Measurements from ENCODE around the gene TRAK2.

DNA sequence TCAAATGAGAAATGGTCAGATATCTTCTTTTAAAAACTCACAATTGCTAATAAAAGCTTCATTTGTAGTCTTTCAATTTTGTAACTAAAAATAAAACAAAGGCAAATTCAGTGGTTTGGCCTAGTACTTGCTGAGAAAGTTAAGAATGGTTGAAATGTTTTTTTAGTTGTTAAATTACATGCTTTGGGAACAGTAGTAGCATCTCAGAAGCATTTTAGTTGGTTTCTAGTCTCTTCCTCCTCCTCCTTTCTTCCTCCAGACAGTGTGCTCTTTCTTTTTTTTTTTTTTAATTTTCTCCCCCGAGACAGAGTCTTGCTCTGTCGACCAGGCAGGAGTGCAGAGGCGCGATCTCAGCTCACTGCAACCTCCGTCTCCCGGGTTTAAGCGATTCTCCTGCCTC lies 9.8 kb downstream of the TRAK2 start:
- TF ChIP-seq, protein P1, sequence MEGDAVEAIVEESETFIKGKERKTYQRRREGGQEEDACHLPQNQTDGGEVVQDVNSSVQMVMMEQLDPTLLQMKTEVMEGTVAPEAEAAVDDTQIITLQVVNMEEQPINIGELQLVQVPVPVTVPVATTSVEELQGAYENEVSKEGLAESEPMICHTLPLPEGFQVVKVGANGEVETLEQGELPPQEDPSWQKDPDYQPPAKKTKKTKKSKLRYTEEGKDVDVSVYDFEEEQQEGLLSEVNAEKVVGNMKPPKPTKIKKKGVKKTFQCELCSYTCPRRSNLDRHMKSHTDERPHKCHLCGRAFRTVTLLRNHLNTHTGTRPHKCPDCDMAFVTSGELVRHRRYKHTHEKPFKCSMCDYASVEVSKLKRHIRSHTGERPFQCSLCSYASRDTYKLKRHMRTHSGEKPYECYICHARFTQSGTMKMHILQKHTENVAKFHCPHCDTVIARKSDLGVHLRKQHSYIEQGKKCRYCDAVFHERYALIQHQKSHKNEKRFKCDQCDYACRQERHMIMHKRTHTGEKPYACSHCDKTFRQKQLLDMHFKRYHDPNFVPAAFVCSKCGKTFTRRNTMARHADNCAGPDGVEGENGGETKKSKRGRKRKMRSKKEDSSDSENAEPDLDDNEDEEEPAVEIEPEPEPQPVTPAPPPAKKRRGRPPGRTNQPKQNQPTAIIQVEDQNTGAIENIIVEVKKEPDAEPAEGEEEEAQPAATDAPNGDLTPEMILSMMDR (IDR thresholded peaks at IDR 0.05), result no peak
- TF ChIP-seq POLR2AphosphoS5 (IDR thresholded peaks at IDR 0.05) (no peak), POLR2A (IDR thresholded peaks at IDR 0.05) (no peak)
